ENCODE measurements around the gene ANP32E. TPM values are rescaled to one million over a fixed set of nuclear protein-coding genes. Genes with fewer than 3 reads are reported as not detected.
"Not testable (repeated sequence)": the region's sequence is repeated elsewhere in the genome, so short reads cannot be mapped to it uniquely, and the experiment has no call there.

ANP32E gene
- total and polyA plus RNA-seq, 2 of the 13 experiments (the other 11 are each of a cell fraction or from before 2014, with no cell fraction given) = 10.3 to 53.0 TPM

- no peak for TF ChIP-seq CERS6 (CRISPR knock-in tag; IDR thresholded peaks at IDR 0.05)
Observed at GRCh38 chr1:150233359-150234308, 2.3 kb downstream of the ANP32E start (continued).

- in situ Hi-C loops (cut with HindIII; ENCODE audit: extremely low pct_ligation_motif_present, low pct_unique_long_range_greater_than_20kb); DNase-seq (ENCODE audit: low spot score); H2AFZ ChIP-seq (ENCODE audit: low read length); FAIRE-seq; H3K27ac ChIP-seq (ENCODE audit: extremely low read length, insufficient read depth, low read length); ATAC-seq; intact Hi-C loops (cut with micrococcal nuclease; ENCODE audit: unreplicated experiment); H3K9ac ChIP-seq (ENCODE audit: insufficient read depth, low read depth, low read length); BruUV-seq (replicated peaks); H3K27me3 ChIP-seq (ENCODE audit: control insufficient read depth in 1 of 2, insufficient read depth in 2 of 2, low read length in 2 of 2); CTCF ChIA-PET (ENCODE audit: low intra/inter-chr PET ratio, low total read pairs); H4K20me1 ChIP-seq (ENCODE audit: insufficient read depth, low read length); H3K9me3 ChIP-seq (ENCODE audit: low read length); H3K4me3 ChIP-seq (replicated peaks in 1 of 3; ENCODE audit: insufficient read depth in 1 of 3, low read depth in 2 of 3, low read length in 3 of 3): not testable (repeated sequence)
- Histone ChIP-seq H3K79me2 (ENCODE audit: insufficient read depth, low read length) (peaks cover 47% of the 10 kb centered on the region), H3K4me2 (ENCODE audit: low read depth, low read length) (peak overlapping the region; percentile 72; the same call in 1 of the 2 replicates), H3K36me3 (replicated peaks in 1 of 2; ENCODE audit: control insufficient read depth in 1 of 2, insufficient read depth in 2 of 2, low read length in 2 of 2) (peaks cover 3 to 12% of the 10 kb centered on the region in 2 experiments; a peak in 2 of 5 replicates), H3K4me1 (ENCODE audit: insufficient read depth, low read length) (peaks cover 23% of the 10 kb centered on the region)
- 95% methylated on average over 10 of the region's 10 CpGs for WGBS (ENCODE audit: low lambda C conversion rate)
- POLR2A ChIA-PET = interaction anchor here (1.6 kb wide), 1 partner anchor 91 kb away, joined by 3 read pairs; no protein-coding TSS in a partner anchor
- 0 out of 2 replicates have a peak, but pooled peaks have one; percentile 21 for TF ChIP-seq ZNF121 (CRISPR knock-in tag; IDR thresholded peaks at IDR 0.05)
Observed at GRCh38 chr1:150232921-150233320, 3.0 kb downstream of the ANP32E start.

GRCh38 chr1:150228246-150228645 lies 7.7 kb downstream of the ANP32E start:
- H3K27me3 ChIP-seq (ENCODE audit: control insufficient read depth in 1 of 2, insufficient read depth in 2 of 2, low read length in 2 of 2); H3K27ac ChIP-seq (ENCODE audit: extremely low read length, insufficient read depth, low read length); in situ Hi-C loops (cut with HindIII; ENCODE audit: extremely low pct_ligation_motif_present, low pct_unique_long_range_greater_than_20kb); H3K9ac ChIP-seq (ENCODE audit: insufficient read depth, low read depth, low read length); H3K4me3 ChIP-seq (replicated peaks in 1 of 3; ENCODE audit: insufficient read depth in 1 of 3, low read depth in 2 of 3, low read length in 3 of 3); BruUV-seq (replicated peaks); H3K9me3 ChIP-seq (ENCODE audit: low read length); intact Hi-C loops (cut with micrococcal nuclease; ENCODE audit: unreplicated experiment); H2AFZ ChIP-seq (ENCODE audit: low read length); CTCF ChIA-PET (ENCODE audit: low intra/inter-chr PET ratio, low total read pairs); POLR2A ChIA-PET; H3K4me1 ChIP-seq (ENCODE audit: insufficient read depth, low read length); DNase-seq (ENCODE audit: low spot score); H4K20me1 ChIP-seq (ENCODE audit: insufficient read depth, low read length); ATAC-seq; FAIRE-seq; H3K4me2 ChIP-seq (ENCODE audit: low read depth, low read length): not testable (repeated sequence)
- Histone ChIP-seq H3K79me2 (ENCODE audit: insufficient read depth, low read length) (peaks cover 21% of the 10 kb centered on the region), H3K36me3 (replicated peaks in 1 of 2; ENCODE audit: control insufficient read depth in 1 of 2, insufficient read depth in 2 of 2, low read length in 2 of 2) (peaks cover 9 to 44% of the 10 kb centered on the region in 2 experiments)
- WGBS (ENCODE audit: low lambda C conversion rate) = 96% methylated on average over 10 of the region's 10 CpGs
